ENCODE measurements around the gene TP53I13. TPM values are rescaled to one million over a fixed set of nuclear protein-coding genes. Genes with fewer than 3 reads are reported as not detected.

Gene TP53I13
- total and polyA plus RNA-seq, 2 of the 13 experiments (the other 11 are each of a cell fraction or from before 2014, with no cell fraction given): 16.9 to 25.7 TPM

DNA sequence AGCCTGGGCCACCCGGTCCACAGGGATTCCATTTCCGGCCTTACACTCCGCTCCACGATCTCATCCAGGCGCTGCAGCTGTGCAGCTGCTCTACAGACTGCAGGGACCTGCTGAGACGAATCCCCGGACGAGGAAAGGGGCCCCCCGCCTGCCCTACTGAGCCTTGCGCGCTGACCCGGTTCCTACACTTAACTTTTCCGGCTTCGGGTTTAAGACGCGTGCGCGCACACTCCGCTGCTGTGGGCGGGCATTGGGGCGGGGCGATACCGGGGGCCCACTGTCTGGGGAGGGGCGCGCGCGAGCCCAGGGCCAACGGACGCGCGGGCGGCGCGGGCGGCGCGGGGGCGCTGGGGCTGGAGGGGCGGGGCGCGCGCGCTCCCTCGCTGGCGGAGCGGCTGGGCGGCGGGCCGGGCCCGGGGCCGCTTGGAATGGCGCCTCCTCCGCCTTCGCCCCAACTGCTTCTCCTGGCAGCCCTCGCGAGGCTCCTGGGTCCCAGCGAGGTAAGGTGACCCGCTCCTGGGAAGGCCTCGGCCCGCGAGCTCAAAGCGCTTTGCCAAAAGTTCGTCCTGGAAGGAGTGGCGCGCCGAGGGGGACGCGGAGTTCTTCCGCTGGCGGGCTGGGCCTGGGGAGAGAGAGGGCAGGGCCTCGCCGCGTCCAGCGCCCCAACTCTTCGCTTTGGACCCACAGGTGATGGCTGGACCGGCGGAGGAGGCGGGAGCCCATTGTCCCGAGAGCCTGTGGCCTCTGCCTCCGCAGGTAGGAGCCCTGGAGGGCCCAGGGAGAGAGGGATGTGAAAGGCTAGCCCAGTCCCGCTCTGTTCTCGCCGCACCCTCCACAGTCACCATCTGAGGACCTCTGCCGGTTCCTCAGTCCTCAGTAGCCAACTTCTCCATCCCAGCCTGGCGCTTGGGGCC, at the start of gene TP53I13 (continued):
- TF ChIP-seq ZNF781 (CRISPR knock-in tag; IDR thresholded peaks at IDR 0.05; ENCODE audit: borderline replicate concordance, not compliant biosample characterization) (no peak), ETV5 (CRISPR knock-in tag; IDR thresholded peaks at IDR 0.05; ENCODE audit: borderline replicate concordance) (0 out of 2 replicates have a peak, but pooled peaks have one; percentile 29), ZNF652 (CRISPR knock-in tag; IDR thresholded peaks at IDR 0.05; ENCODE audit: borderline replicate concordance, low read depth) (no peak), ZNF567 (CRISPR knock-in tag; IDR thresholded peaks at IDR 0.05; ENCODE audit: borderline replicate concordance) (no peak), ZKSCAN1 (IDR thresholded peaks at IDR 0.05; ENCODE audit: low read length) (no peak), ZNF552 (CRISPR knock-in tag; IDR thresholded peaks at IDR 0.05; ENCODE audit: borderline replicate concordance) (no peak), ZBTB21 (CRISPR knock-in tag; IDR thresholded peaks at IDR 0.05) (no peak), ZNF839 (CRISPR knock-in tag; IDR thresholded peaks at IDR 0.05; ENCODE audit: borderline replicate concordance) (no peak), ZNF7 (CRISPR knock-in tag; IDR thresholded peaks at IDR 0.05) (peak; percentile 82), ISL2 (CRISPR knock-in tag; IDR thresholded peaks at IDR 0.05) (0 out of 2 replicates have a peak, but pooled peaks have one; percentile 12), ARHGAP35 (CRISPR knock-in tag; IDR thresholded peaks at IDR 0.05; ENCODE audit: borderline replicate concordance) (no peak), DNMT3B (CRISPR knock-in tag; conservative IDR thresholded peaks at IDR 0.05) (peak; percentile 59; the same call in 1 of the 2 replicates), SIX4 (CRISPR knock-in tag; IDR thresholded peaks at IDR 0.05) (no peak), FLYWCH1 (CRISPR knock-in tag; IDR thresholded peaks at IDR 0.05) (no peak), REL (CRISPR knock-in tag; conservative IDR thresholded peaks at IDR 0.05) (no peak), NAIF1 (CRISPR knock-in tag; IDR thresholded peaks at IDR 0.05; ENCODE audit: borderline replicate concordance) (no peak), ZNF766 (CRISPR knock-in tag; IDR thresholded peaks at IDR 0.05; ENCODE audit: borderline replicate concordance) (no peak), KLF11 (CRISPR knock-in tag; IDR thresholded peaks at IDR 0.05) (0 out of 2 replicates have a peak, but pooled peaks have one; percentile 46)
- TF ChIP-seq, protein P1, sequence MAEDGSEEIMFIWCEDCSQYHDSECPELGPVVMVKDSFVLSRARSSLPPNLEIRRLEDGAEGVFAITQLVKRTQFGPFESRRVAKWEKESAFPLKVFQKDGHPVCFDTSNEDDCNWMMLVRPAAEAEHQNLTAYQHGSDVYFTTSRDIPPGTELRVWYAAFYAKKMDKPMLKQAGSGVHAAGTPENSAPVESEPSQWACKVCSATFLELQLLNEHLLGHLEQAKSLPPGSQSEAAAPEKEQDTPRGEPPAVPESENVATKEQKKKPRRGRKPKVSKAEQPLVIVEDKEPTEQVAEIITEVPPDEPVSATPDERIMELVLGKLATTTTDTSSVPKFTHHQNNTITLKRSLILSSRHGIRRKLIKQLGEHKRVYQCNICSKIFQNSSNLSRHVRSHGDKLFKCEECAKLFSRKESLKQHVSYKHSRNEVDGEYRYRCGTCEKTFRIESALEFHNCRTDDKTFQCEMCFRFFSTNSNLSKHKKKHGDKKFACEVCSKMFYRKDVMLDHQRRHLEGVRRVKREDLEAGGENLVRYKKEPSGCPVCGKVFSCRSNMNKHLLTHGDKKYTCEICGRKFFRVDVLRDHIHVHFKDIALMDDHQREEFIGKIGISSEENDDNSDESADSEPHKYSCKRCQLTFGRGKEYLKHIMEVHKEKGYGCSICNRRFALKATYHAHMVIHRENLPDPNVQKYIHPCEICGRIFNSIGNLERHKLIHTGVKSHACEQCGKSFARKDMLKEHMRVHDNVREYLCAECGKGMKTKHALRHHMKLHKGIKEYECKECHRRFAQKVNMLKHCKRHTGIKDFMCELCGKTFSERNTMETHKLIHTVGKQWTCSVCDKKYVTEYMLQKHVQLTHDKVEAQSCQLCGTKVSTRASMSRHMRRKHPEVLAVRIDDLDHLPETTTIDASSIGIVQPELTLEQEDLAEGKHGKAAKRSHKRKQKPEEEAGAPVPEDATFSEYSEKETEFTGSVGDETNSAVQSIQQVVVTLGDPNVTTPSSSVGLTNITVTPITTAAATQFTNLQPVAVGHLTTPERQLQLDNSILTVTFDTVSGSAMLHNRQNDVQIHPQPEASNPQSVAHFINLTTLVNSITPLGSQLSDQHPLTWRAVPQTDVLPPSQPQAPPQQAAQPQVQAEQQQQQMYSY (CRISPR knock-in tag; IDR thresholded peaks at IDR 0.05): peak; percentile 89
- TF ChIP-seq, protein P2, sequence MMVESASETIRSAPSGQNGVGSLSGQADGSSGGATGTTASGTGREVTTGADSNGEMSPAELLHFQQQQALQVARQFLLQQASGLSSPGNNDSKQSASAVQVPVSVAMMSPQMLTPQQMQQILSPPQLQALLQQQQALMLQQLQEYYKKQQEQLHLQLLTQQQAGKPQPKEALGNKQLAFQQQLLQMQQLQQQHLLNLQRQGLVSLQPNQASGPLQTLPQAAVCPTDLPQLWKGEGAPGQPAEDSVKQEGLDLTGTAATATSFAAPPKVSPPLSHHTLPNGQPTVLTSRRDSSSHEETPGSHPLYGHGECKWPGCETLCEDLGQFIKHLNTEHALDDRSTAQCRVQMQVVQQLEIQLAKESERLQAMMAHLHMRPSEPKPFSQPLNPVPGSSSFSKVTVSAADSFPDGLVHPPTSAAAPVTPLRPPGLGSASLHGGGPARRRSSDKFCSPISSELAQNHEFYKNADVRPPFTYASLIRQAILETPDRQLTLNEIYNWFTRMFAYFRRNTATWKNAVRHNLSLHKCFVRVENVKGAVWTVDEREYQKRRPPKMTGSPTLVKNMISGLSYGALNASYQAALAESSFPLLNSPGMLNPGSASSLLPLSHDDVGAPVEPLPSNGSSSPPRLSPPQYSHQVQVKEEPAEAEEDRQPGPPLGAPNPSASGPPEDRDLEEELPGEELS (CRISPR knock-in tag; IDR thresholded peaks at IDR 0.05): no peak
- TF ChIP-seq, protein P3, sequence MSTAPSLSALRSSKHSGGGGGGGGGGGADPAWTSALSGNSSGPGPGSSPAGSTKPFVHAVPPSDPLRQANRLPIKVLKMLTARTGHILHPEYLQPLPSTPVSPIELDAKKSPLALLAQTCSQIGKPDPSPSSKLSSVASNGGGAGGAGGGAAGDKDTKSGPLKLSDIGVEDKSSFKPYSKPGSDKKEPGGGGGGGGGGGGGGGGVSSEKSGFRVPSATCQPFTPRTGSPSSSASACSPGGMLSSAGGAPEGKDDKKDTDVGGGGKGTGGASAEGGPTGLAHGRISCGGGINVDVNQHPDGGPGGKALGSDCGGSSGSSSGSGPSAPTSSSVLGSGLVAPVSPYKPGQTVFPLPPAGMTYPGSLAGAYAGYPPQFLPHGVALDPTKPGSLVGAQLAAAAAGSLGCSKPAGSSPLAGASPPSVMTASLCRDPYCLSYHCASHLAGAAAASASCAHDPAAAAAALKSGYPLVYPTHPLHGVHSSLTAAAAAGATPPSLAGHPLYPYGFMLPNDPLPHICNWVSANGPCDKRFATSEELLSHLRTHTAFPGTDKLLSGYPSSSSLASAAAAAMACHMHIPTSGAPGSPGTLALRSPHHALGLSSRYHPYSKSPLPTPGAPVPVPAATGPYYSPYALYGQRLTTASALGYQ (CRISPR knock-in tag; IDR thresholded peaks at IDR 0.05): no peak

Measured in HepG2 (cell line).